ENCODE data around the gene ZDHHC11.

DNA sequence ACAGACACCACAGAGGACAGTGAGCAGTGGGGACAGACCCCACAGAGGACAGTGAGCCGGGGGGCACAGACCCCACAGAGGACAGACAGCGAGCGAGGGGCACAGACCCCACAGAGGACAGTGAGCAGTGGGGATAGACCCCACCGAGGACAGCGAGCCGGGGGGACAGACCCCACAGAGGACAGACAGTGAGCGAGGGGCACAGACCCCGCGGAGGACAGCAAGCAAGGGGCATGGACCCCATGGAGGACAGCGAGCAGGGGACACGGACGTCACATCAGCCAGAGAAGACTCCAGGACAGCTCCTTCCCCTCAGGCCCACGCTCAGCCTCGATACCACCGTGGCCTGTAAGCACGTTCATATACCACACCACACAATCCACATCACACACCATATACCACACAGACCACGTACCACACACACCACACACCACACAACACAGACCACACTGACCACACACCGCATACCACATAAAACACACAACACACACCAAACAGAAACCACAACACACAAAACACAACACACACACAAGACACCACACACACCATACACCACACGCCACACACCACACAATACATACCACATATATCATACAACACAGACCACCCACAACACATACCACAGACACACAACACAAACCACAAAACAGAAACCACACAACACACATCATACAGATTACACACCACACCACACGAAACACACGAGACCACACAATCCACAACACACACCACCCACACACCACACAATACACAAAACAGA lies 5.2 kb upstream of the ZDHHC11 start:
- no peak for TF ChIP-seq EZH2phosphoT487 (IDR thresholded peaks at IDR 0.05; ENCODE audit: low read depth)
- TF ChIP-seq, protein P1, sequence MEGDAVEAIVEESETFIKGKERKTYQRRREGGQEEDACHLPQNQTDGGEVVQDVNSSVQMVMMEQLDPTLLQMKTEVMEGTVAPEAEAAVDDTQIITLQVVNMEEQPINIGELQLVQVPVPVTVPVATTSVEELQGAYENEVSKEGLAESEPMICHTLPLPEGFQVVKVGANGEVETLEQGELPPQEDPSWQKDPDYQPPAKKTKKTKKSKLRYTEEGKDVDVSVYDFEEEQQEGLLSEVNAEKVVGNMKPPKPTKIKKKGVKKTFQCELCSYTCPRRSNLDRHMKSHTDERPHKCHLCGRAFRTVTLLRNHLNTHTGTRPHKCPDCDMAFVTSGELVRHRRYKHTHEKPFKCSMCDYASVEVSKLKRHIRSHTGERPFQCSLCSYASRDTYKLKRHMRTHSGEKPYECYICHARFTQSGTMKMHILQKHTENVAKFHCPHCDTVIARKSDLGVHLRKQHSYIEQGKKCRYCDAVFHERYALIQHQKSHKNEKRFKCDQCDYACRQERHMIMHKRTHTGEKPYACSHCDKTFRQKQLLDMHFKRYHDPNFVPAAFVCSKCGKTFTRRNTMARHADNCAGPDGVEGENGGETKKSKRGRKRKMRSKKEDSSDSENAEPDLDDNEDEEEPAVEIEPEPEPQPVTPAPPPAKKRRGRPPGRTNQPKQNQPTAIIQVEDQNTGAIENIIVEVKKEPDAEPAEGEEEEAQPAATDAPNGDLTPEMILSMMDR (IDR thresholded peaks at IDR 0.05; ENCODE audit: low read depth, low read length): no peak

All from OCI-LY3 (cell line).